NCI-H1930 (cell line): Measurements from ENCODE around the gene RASL11A.
"Not testable (repeated sequence)": the region's sequence is repeated elsewhere in the genome, so short reads cannot be mapped to it uniquely, and the experiment has no call there.

Experiments
- DNase-seq, 2 experiments: peaks; one replicate each; lab custom pipeline; 2025; lab: John Stamatoyannopoulos, UW

Gene RASL11A

GRCh38 chr13:27267596-27267995 lies 3.0 kb upstream of the RASL11A start:
- no peak for DNase-seq

- no peak for DNase-seq
Measured at GRCh38 chr13:27269114-27269665, 1.4 kb upstream of the RASL11A start.

GRCh38 chr13:27271570-27272096 lies 1.0 kb downstream of the RASL11A start:
- DNase-seq: no peak

GRCh38 chr13:27273658-27274425 lies 3.2 kb downstream of the RASL11A start:
- no peak for DNase-seq

GRCh38 chr13:27274631-27275030 lies 4.0 kb downstream of the RASL11A start:
- DNase-seq: no peak

- DNase-seq: no peak
Measured at GRCh38 chr13:27276188-27276587, 5.6 kb downstream of the RASL11A start.

GRCh38 chr13:27279506-27279905 lies 8.9 kb downstream of the RASL11A start:
- no peak for DNase-seq

DNA sequence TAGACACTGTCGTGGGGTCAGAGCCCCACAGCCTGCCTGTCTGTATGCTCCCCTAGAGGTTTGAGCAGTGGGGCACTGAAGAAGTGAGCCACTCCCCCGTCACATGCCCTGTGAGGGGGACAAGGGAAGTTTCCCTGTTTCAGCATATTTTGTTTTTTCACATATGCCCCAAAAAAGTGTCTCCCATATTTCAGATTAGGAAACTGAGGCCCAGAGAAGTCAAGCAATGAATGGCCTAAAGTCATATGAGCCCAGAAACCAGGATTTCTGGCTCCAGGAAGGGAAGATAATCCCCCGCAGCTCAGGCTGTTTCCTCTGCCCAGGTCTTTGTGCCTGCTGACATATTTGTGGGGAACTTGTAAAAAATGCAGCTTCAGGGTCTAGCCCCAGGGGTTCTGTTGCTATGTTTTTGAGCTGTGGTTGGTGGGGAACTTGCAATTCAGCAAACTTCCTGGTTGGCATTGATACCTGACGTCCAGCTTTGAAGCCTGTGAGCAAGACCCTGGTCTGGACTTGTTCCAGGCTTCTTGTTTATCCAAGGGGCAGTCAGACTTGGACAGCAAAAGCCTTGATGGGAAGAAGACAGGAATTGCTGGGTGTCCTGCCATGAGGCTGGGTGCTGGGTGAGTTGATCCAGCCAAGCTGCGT lies 9.5 kb downstream of the RASL11A start:
- no peak for DNase-seq

DNA sequence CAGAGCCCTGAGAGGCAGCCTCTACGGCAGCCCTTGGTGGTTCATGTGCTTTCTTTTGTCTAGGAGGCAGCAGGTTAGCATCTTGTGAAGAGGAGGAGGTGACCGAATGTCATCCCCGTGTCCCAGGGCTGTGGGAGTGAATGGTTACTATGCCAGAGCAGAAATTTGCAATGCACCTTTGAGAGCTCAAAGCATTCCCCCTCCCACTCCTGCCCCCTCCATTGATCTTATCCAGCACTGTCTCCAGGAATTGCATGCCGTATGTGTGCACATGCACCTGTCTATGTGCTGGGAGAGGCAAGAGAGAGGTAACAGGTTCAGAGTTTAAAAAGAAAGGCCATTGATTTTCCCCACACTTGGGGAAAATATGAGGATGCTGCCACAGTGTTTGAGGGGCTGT lies 10.2 kb downstream of the RASL11A start:
- no peak for DNase-seq

DNA sequence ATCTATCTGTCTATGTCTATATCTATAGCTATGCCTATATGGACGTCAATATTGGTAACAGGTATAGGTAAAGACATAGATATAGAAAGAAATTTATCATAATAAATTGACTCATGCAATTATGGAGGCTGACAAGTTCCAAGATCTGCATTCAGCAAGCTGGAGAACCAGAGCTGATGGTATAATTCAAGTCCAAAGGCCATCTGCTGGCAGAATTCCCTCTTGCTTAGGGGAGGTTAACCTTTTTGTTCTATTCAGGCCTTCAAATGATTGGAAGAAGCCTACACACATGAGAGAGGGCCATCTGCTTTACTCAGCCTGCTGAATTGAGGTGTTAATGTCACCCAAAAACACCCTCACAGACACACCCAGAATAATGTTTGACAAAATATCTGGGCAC lies 10.8 kb downstream of the RASL11A start:
- no peak for DNase-seq

DNA sequence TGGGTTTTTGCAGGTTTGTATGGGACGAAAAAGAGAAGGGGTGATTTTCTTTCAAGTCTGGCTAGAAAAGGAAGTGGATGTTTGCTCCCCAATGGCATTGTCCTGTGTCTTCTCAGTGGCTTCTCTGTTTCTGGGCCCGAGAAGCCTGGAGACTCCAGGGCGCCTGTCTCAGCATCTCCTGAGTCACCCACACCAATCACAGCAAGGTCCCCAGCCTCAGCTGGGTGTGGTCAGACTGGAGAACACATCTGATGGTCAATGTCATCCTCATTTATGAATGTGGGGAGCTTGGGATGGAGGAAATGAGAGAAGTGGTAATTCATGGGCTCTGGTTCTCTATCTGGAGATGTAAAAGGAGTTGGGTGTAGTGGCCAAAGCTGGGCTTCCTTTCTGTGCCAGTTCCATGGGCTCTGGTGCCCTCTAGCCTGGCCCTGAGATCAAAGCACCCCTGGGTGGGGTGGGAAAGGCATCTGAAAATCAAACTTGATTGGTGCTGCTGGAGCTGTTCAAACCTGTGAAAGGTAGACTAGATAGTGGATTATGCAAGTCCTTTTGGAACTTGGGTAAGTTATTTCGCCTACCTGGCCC lies 13.4 kb downstream of the RASL11A start:
- DNase-seq: no peak

- DNase-seq: no peak
Measured at GRCh38 chr13:27288392-27288791, 17.8 kb downstream of the RASL11A start.

DNA sequence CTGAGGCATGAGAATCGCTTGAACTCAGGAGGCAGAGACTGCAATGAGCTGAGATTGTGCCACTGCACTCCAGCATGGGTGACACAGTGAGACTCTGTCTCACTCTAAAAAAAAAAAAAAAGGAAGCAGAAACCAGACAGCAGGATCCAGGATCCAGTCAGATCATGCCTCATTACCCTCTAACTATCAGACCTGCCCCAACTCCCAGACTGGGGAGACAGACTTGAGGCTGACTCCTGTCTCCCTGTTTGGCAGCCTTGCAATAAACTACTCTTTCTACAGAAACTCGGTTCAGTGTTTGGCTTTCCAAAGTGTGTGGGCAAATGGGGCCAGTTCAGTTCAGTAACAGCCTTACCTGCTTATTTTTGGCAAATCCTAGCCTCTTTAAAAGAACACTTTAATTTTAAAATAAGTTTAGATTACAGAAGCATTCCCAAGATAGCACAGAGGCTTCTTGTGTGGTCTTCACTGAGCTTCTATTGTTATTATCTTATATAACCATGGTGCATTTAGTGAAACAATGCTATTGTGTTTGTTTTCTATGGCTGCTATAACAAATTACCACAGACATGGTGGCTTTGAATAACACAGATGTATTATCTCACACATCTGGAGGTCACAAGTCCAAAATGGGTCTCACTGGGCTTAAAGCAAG lies 18.5 kb downstream of the RASL11A start:
- no peak for DNase-seq

GRCh38 chr13:27290715-27291114 lies 20.1 kb downstream of the RASL11A start:
- no peak for DNase-seq

DNA sequence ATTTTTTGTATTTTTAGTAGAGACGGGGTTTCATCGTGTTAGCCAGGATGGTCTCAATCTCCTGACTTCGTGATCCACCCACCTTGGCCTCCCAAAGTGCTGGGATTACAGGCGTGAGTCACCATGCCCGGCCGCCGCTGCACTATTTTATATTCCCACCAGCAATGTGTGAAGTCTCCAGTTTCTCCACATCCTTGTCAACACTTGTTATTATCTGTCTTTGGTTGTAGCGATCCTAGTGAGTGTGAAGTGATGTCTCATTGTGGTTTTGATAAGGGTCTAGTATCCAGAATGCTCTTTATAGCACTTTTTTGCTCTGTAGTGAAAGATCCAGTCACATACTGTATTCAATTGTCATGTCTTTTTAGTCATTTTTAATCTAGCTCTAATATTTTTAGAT lies 21.3 kb downstream of the RASL11A start:
- not testable (repeated sequence) for DNase-seq

GRCh38 chr13:27293076-27293691 lies 22.6 kb downstream of the RASL11A start:
- DNase-seq: no peak

- no peak for DNase-seq
Measured at GRCh38 chr13:27293873-27294515, 23.4 kb downstream of the RASL11A start.

- DNase-seq: no peak
Measured at GRCh38 chr13:27295096-27295495, 24.5 kb downstream of the RASL11A start.

DNA sequence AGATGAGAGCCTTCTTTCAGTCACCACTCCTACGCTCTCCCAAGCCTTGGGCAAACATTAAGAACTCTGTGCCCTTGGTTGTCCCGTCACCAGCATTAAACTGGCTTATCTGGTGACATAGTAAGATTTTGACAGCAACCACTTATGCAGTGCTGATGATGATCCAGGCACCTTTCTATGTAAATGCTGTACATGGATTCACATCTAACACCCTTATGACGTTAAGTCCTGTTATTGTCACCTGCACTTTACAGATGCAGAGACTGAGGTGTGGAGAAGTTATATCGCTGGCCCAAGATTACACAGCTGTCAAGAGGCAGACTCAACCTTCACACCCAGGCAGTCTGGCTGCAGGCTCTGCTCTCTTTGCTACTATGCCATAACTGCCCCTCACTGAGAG lies 25.0 kb downstream of the RASL11A start:
- DNase-seq: no peak

DNA sequence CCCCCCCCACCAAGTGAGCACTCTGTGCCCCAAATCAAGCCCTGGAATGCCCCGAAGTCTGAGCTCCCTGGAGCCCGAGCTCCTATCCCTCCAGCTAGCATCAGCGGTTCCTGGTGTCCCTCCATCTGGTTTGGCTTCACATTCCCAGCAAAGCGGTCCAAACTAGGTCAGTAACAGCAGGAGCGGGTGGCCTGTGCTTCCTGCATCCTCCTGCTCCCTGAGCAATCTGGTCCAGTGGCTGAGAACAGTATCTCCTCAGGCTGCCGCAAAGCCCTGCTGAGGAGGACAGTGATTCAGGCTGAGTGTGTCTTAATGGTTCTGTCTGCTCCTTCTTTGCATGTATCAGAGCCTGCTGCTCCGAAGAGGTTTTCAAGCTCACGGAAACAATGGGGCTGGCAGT lies 25.9 kb downstream of the RASL11A start:
- DNase-seq: no peak

- DNase-seq: no peak
Measured at GRCh38 chr13:27298849-27299248, 28.2 kb downstream of the RASL11A start.
